Nucleus accumbens (tissue), 56 donors: ENCODE measurements around the gene LSM14B.

Experiments used
- DNase-seq, 56 donors: peaks; one replicate each; lab custom pipeline; 2025; lab: John Stamatoyannopoulos, UW

Gene LSM14B

GRCh38 chr20:62176866-62177265, 54.6 kb downstream of the LSM14B start:
- no peak for DNase-seq

GRCh38 chr20:62177307-62177706, 55.0 kb downstream of the LSM14B start:
- no peak for DNase-seq

- DNase-seq, result no peak
Measured at GRCh38 chr20:62178316-62179161, 56.3 kb downstream of the LSM14B start.

GRCh38 chr20:62179162-62179504, 56.9 kb downstream of the LSM14B start:
- no peak for DNase-seq

GRCh38 chr20:62181808-62182207, 59.5 kb downstream of the LSM14B start:
- DNase-seq, result no peak

- DNase-seq, result peak; percentile 57 to 96 (median 88)
Measured at GRCh38 chr20:62182469-62183425, 60.5 kb downstream of the LSM14B start, which contains the start of gene MTG2. Gene MTG2, plus strand, starts transcription at chr20:62183028. Its CDS starts 10,393 bp downstream, at chr20:62193421.

GRCh38 chr20:62183426-62184142, 61.3 kb downstream of the LSM14B start:
- DNase-seq, result no peak
